TTC549 (cell line): ENCODE results near the gene PLD4.
"Not testable (repeated sequence)": the region's sequence is repeated elsewhere in the genome, so short reads cannot be mapped to it uniquely, and the experiment has no call there.

Experiments
- FAIRE-seq: peaks from 2 replicates; lab custom pipeline; 2012; peaks lifted over from hg19 to GRCh38; lab: Jason Lieb, UNC

Gene PLD4

GRCh38 chr14:104941508-104942365 is 17.1 kb downstream of the PLD4 start:
- FAIRE-seq = no peak

- FAIRE-seq = no peak
Observed at GRCh38 chr14:104942586-104942985, 17.9 kb downstream of the PLD4 start.

DNA sequence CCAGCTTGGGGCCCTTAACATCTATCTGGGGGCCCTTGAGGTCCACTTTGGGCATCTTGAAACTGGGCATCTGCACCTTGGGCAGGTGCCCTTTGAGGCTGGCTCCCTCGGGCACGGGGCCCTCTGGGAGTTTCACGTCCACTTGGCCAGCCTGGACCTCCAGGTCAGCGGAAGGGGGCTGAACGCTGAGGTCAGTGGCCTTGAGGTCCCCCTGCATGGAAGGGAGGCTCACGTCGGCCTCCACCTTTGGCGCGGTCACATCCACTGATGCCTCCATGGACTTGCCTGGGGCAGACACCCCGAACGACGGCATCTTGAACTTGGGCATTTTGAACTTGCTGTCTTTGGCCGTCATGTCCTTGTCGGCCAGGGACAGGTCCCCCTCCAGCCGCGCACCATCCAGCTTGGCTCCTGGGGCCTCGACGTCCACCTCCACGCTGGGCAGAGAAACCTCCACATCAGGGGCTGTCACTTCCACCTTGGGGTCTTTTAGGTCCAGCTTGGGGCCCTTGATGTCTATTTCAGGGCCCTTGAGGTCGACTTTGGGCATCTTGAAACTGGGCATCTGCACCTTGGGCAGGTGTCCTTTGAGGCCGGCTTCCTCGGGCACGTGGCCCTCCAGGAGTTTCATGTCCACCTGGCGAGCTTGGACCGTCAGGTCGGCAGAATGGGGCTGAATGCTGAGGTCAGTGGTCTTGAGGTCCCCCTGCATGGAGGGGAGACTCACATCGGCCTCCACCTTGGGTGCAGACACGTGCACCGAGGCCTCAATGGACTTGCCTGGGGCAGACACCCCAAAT is 18.7 kb downstream of the PLD4 start:
- FAIRE-seq = not testable (repeated sequence)

DNA sequence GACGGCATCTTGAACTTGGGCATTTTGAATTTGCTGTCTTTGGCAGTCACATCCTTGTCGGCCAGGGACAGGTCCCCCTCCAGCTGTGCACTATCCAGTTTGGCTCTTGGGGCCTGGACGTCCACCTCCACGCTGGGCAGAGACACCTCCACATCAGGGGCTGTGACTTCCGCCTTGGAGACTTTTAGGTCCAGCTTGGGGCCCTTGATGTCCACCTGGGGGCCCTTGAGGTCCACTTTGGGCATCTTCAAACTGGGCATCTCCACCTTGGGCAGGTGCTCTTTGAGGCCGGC is 19.3 kb downstream of the PLD4 start:
- FAIRE-seq = not testable (repeated sequence)

GRCh38 chr14:104944436-104945205 is 19.9 kb downstream of the PLD4 start:
- FAIRE-seq = not testable (repeated sequence)

GRCh38 chr14:104945266-104945665 is 20.6 kb downstream of the PLD4 start:
- not testable (repeated sequence) for FAIRE-seq

DNA sequence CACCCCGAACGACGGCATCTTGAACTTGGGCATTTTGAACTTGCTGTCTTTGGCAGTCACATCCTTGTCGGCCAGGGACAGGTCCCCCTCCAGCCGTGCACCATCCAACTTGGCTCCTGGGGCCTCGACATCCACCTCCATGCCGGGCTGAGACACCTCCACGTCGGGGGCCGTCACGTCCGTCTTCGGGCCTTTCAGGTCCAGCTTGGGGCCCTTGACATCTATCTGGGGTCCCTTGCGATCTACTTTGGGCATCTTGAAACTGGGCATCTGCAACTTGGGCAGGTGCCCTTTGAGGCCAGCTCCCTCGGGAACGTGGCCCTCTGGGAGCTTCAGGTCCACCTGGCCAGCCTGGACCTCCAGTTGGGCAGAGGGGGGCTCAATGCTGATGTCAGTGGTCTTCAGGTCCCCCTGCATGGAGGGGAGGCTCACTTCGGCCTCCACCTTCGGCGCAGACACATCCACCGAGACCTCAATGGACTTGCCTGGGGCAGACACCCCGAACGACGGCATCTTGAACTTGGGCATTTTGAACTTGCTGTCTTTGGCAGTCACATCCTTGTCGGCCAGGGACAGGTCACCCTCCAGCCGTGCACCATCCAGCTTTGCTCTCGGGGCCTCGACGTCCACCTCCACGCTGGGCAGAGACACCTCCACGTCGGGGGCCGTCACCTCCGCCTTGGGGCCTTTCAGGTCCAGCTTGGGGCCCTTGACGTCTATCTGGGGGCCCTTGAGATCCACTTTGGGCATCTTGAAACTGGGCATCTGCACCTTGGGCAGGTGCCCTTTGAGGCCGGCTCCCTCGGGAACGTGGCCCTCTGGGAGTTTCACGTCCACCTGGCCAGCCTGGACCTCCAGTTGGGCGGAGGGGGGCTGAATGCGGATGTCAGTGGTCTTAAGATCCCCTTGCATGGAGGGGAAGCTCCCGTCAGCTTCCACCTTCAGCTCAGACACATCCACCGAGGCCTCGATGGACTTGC is 21.6 kb downstream of the PLD4 start:
- FAIRE-seq = not testable (repeated sequence)

GRCh38 chr14:104947201-104947600 is 22.5 kb downstream of the PLD4 start:
- not testable (repeated sequence) for FAIRE-seq

- FAIRE-seq = not testable (repeated sequence)
Observed at GRCh38 chr14:104947881-104948735, 23.4 kb downstream of the PLD4 start.

- no peak for FAIRE-seq
Observed at GRCh38 chr14:104948736-104949031, 24.0 kb downstream of the PLD4 start.

DNA sequence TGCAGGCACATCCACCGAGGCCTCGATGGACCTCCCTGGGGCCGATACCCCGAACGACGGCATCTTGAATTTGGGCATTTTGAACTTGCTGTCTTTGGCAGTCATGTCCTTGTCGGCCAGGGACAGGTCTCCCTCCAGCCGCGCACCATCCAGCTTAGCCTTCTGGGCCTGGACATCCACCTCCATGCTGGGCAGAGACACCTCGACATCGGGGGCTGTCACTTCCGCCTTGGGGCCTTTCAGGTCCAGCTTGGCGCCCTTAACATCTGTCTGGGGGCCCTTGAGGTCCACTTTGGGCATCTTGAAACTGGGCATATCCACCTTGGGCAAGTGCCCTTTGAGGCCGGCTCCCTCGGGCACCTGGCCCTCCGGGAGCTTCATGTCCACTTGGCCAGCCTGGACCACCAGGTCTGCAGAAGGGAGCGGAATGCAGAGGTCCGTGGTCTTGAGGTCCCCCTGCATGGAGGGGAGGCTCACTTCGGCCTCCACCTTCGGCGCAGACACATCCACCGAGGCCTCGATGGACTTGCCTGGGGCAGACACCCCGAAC is 24.8 kb downstream of the PLD4 start:
- not testable (repeated sequence) for FAIRE-seq

- no peak for FAIRE-seq
Observed at GRCh38 chr14:104950021-104950420, 25.3 kb downstream of the PLD4 start.

DNA sequence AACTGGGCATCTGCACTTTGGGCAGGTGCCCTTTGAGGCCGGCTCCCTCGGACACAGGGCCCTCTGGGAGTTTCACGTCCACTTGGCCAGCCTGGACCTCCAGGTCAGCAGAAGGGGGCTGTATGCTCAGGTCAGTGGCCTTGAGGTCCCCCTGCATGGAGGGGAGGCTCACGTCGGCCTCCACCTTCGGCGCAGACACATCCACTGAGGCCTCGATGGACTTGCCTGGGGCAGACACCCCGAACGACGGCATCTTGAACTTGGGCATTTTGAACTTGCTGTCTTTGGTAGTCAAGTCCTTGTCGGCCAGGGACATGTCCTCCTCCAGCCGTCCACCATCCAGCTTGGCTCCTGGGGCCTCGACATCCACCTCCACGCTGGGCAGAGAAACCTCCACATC is 26.0 kb downstream of the PLD4 start:
- FAIRE-seq = not testable (repeated sequence)

DNA sequence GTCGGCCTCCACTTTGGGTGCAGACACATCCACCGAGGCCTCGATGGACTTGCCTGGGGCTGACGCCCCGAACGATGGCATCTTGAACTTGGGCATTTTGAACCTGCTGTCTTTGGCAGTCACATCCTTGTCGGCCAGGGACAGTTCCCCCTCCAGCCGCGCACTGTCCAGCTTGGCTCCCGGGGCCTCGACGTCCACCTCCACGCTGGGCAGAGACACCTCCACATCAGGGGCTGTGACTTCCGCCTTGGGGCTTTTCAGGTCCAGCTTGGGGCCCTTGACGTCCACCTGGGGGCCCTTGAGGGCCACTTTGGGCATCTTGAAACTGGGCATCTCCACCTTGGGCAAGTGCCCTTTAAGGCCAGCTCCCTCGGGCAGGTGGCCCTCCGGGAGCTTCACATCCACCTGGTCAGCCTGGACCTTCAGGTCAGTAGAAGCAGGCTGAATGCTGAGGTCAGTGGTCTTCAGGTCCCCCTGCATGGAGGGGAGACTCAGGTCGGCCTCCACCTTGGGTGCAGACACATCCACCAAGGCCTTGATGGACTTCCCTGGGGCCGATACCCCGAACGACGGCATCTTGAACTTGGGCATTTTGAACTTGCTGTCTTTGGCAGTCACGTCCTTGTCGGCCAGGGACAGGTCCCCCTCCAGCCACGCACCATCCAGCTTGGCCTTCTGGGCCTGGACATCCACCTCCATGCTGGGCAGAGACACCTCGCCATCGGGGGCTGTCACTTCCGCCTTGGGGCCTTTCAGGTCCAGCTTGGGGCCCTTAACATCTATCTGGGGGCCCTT is 27.4 kb downstream of the PLD4 start:
- FAIRE-seq = not testable (repeated sequence)

DNA sequence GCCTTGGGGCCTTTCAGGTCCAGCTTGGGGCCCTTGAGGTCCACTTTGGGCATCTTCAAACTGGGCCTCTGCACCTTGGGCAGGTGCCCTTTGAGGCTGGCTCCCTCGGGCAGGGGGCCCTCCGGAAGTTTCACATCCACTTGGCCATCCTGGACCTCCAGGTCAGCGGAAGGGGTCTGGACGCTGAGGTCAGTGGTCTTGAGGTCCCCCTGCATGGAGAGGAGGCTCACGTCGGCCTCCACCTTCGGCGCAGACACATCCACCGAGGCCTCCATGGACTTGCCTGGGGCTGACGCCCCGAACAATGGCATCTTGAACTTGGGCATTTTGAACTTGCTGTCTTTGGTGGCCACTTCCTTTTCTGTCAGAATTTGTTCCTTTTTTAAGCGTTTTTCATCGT is 28.4 kb downstream of the PLD4 start:
- no peak for FAIRE-seq

DNA sequence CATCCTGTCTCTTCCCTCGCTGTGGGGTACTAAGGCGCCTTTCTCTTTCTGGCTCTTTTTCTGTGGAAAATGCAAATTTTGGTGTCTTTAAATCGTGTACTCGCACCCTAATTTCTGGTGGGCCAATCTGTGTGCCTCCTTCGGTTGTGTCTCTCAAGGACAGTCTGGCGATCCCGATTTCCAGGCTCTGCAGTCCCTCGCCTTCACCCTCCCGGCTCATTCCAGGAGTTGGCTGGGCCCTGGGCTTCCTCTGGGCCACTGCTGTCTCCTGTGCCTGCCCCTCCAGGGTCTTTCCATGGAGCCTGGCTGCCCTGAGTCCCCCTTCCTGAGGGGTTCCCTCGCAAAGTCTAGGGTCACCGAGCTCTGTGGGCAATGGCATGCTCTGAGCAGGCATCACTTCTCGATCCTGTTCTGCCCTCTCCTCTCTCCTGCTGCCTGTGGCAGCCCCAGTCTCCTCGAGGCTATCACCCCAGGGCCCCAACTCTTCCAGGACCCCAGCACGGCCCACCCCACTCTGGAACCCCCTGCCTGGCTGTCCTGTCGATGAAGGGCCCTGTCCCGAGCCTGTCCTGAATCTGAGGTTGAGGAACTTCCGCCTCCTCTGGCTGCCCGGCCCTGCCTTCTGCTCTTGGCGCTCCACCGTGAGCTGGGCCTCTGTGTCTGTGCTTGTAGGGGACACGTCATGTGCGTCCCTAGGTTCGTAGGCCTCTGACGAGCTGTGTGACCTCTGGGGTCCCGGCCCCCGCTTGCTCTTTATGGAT is 29.4 kb downstream of the PLD4 start:
- no peak for FAIRE-seq

GRCh38 chr14:104954746-104955395 is 30.2 kb downstream of the PLD4 start:
- no peak for FAIRE-seq

GRCh38 chr14:104955396-104955770 is 30.7 kb downstream of the PLD4 start:
- no peak for FAIRE-seq
